ENCODE data around the gene TAS2R14.

Gene TAS2R14

DNA sequence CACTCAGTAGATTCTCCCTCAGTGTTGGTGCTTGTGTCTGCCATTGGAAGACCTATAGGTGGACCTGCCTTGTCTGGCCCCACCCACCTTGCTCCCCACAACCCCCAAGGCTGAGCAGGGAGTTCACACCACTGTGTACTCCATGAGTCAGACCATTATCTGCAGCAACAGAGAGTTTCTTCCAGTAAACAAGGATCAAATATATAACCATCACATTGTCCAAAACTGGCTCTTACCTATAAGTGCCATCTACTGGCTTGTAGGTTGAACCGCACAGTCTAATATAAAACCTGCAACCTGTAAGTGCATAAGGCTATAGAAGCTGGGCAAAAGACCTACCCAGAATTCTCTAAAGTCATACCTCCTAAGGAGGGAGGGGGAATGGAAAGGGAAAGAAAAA is 37.6 kb downstream of the TAS2R14 start:
- no peak for DNase-seq

DNA sequence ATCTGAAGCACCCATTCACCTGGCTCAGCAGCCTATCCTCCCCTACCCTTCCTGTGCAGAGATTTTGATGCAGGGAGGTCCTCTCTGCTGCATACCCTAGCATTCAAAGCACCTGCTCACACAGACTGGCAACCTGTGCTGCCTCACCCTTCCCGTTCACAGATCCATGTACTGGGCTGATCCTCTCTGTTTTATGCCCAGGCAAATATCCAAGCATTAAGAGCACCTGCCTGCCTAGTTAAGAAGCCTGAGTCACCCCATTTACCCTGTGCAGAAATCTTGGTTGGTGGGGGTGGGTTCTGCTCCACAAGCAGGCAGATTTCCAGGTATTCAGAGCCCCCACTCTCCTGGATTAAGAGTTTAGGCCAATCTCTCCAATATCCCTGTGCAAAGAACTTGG is 38.1 kb downstream of the TAS2R14 start:
- no peak for DNase-seq

DNA sequence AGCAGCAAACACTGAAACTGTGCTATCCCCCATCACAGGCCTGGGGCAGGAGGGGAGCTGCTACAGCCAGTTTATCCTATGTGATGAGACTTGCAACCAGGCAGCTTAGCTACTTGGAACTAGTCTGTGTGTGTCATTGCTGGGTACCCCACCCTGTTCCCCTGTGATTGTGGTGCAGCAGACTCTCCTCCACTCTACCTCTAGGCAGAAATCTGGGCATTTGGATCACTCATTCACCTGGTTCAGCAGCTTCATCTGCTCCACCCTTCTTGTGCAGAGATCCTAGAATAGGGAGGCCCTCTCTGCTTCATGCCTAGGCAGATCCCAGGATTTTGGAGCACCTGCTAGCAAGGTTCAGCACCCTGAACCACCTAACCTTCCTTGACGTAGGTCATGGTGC is 38.5 kb downstream of the TAS2R14 start:
- no peak for DNase-seq

DNA sequence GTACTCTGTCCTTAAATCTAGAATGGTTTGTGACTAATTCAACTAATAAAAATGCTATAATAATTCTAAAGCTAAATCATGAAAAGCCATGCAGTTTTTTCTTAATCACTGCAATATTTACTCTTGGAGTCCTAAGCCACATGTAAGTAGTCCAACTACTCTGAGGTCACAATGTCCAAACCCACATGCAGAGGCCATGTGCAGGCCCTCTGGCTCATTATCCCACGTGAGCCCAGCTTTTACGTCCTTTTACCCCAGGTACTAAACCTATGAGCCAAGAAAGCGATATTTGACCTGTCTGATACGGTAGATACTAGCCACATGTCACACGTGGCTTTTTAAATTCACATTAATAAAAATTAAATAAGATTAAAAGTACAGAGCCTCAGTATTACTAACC is 42.2 kb downstream of the TAS2R14 start:
- no peak for DNase-seq

DNA sequence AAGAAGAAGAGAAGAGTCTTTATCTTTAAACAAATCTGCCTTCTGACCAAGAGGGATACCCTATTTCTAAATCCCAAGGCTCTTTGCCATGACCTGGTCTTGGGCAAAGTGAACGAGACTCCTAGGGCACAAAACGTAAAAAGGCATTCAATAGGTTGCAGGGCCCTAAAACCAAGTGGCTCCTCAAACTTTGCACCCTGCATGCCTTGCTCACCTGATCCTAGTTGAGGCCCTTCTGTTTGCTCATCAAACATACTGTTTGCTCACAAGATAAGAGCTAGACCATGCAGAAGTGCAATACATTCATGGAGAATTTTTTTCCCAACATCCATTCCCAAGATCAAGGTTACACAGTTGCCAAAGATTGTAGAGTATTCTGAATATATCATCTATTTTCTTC is 47.1 kb downstream of the TAS2R14 start:
- DNase-seq, result no peak

DNA sequence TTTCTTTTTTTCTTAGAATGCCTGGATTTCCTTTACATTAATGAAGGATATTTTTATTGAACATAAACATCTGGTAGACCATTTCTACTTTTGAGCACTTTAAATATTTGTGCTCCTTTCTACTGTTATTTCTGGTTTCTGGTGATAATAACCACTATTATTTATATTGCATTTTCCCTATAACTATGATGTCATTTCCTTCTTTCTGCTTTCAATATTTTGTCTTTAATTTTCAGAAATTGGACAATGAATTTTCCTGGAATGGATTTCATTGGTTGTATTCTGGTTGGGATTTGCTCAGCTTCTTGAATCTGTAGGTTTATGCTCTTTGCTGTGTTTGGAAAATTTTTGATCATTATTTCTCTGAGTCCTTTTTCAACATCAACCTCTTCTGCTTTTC is 49.8 kb downstream of the TAS2R14 start:
- DNase-seq, result no peak

Measured in activated CD4-positive, CD25-positive, alpha-beta regulatory T cell (primary cell).